H1 (cell line): ENCODE measurements around the gene PREX1.

Source experiments
- CBX5 ChIP-seq: fragments of 300-800, 300-1000 bp; sonication (generic); IDR thresholded peaks from 2 replicates; pipeline ENCODE4 v1.7.1; 2016; ENCODE audit warnings: antibody characterized with exemption, low read length, low read depth
- CBX8 ChIP-seq: fragments of 300-800, 300-1000 bp; sonication (generic); IDR thresholded peaks from 2 replicates; pipeline ENCODE4 v1.7.1; 2016; ENCODE audit warnings: low read depth, low read length, borderline replicate concordance
- EZH2 ChIP-seq: fragments of 200-600 bp; sonication (generic); IDR thresholded peaks from 2 replicates; pipeline ENCODE4 v1.7.1; 2012; ENCODE audit warnings: low read depth, mild to moderate bottlenecking, moderate library complexity, low read length, inconsistent platforms; ENCODE audit not compliant: severe bottlenecking
- GABPA ChIP-seq: IDR thresholded peaks from 2 replicates; pipeline ENCODE4 v1.6.1; 2011; ENCODE audit warnings: mild to moderate bottlenecking, low read length, moderate library complexity, borderline replicate concordance; ENCODE audit not compliant: insufficient read depth
- MAX ChIP-seq: IDR thresholded peaks from 2 replicates; pipeline ENCODE4 v1.6.1; 2012; ENCODE audit warnings: inconsistent platforms
- POLR2A ChIP-seq, 2 experiments: IDR thresholded peaks; 1 replicate in 1 of 2; 2 replicates in 1 of 2; pipeline ENCODE4 v1.6.1; 2011; ENCODE audit warnings: low read depth in 2 of 2, low read length in 2 of 2, mild to moderate bottlenecking in 2 of 2; ENCODE audit errors: control extremely low read depth in 1 of 2
- RAD21 ChIP-seq, 2 experiments: IDR thresholded peaks in 1 of 2; conservative IDR thresholded peaks in 1 of 2; 2 replicates each; pipeline ENCODE4 v1.6.1; 2011; ENCODE audit warnings: low read depth in 2 of 2, low read length in 2 of 2, improper control_type of control experiment in 1 of 2, inconsistent platforms in 1 of 2, mild to moderate bottlenecking in 1 of 2, moderate library complexity in 1 of 2
- RFX5 ChIP-seq: IDR thresholded peaks from 2 replicates; pipeline ENCODE4 v1.6.1; 2011; ENCODE audit warnings: low read depth, low read length, improper control_type of control experiment, borderline replicate concordance
- YY1 ChIP-seq: IDR thresholded peaks from 2 replicates; pipeline ENCODE4 v1.6.1; 2011; ENCODE audit warnings: low read depth, mild to moderate bottlenecking, low read length
- TF ChIP-seq, protein P1 (sequence below), 3 experiments: IDR thresholded peaks; 1 replicate in 2 of 3; 2 replicates in 1 of 3; pipeline versions ENCODE4 v1.5.1 to v1.6.1; 2011; ENCODE audit warnings: low read length in 3 of 3, mild to moderate bottlenecking in 3 of 3, inconsistent platforms in 2 of 3, low read depth in 1 of 3, moderate library complexity in 1 of 3; ENCODE audit not compliant: insufficient read depth in 1 of 3; ENCODE audit errors: control extremely low read depth in 1 of 3

DNA sequence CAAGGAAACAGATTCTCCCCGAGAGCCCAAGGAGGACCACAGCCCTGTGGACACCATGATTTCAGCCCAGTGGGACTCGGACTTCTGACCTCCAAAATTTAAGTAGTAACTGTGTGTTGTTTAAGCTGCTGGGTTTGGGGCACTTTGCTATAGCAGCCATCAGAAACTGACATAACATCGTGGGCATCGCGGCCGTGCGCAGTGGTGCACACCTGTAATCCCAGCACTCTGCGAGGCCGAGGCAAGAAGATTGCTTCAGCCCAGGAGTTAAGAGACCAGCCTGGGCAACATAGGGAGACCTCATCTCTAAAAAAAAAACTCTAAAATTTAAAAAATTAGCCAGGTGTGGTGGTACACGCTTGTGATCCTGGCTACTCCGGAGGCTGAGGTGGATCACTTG is 175.8 kb downstream of the PREX1 start:
- TF ChIP-seq, protein P1, sequence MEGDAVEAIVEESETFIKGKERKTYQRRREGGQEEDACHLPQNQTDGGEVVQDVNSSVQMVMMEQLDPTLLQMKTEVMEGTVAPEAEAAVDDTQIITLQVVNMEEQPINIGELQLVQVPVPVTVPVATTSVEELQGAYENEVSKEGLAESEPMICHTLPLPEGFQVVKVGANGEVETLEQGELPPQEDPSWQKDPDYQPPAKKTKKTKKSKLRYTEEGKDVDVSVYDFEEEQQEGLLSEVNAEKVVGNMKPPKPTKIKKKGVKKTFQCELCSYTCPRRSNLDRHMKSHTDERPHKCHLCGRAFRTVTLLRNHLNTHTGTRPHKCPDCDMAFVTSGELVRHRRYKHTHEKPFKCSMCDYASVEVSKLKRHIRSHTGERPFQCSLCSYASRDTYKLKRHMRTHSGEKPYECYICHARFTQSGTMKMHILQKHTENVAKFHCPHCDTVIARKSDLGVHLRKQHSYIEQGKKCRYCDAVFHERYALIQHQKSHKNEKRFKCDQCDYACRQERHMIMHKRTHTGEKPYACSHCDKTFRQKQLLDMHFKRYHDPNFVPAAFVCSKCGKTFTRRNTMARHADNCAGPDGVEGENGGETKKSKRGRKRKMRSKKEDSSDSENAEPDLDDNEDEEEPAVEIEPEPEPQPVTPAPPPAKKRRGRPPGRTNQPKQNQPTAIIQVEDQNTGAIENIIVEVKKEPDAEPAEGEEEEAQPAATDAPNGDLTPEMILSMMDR (IDR thresholded peaks at IDR 0.05; ENCODE audit: control extremely low read depth in 1 of 3, insufficient read depth in 1 of 3, low read depth in 1 of 3, low read length in 3 of 3): no peak
- TF ChIP-seq RAD21 (IDR thresholded peaks at IDR 0.05 in 1 of 2, conservative IDR thresholded peaks at IDR 0.05 in 1 of 2; ENCODE audit: low read depth in 2 of 2, low read length in 2 of 2) (no peak), YY1 (no peak), CBX5 (no peak), GABPA (no peak), RFX5 (no peak), EZH2 (no peak), MAX (no peak), CBX8 (no peak), POLR2A (IDR thresholded peaks at IDR 0.05; ENCODE audit: control extremely low read depth in 1 of 2, low read depth in 2 of 2, low read length in 2 of 2) (no peak)
